Right lung (tissue), 5 donors: ENCODE measurements around the gene SLC6A4. TPM values are rescaled to one million over a fixed set of nuclear protein-coding genes. Genes with fewer than 3 reads are reported as not detected.
"Not testable (repeated sequence)": the region's sequence is repeated elsewhere in the genome, so short reads cannot be mapped to it uniquely, and the experiment has no call there.

Source experiments
- DNase-seq, 2 donors: peaks; one replicate each; pipeline ENCODE4 v3.0.0-alpha.2; 2013
- polyA plus RNA-seq, 5 donors: library from polyadenylated mRNA; unstranded; fragments of 120-200 nt; gene quantifications; one replicate each; pipeline versions ENCODE4 v1.2.1 to v1.2.3, GENCODE V29; 2013; ENCODE audit warnings: inconsistent platforms in 1 of 5, low replicate concordance in 1 of 5; ENCODE audit not compliant: insufficient read length in 5 of 5, insufficient read depth in 1 of 5

Gene SLC6A4
- polyA plus RNA-seq, 5 donors, result 0.71 to 1.7 (median 0.76) TPM

DNA sequence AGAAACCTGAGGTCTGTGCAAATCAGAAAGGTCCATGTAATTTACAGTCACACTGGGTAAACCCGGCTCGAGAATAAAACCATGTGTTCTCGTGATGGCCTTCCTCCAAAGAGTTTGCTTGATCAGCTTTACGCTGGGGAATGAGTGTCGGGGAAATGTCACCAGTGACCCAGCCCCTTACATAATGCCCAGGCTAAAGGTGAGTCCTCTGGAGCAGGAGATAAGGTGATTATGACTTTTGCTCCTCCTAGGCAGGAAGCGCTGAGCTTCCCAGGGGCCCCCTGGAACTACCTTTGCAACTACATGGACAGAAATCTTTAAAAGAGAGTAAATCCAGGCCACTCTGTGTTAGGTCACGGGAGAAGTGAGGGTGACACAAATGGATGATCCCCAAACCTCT lies 15.7 kb downstream of the SLC6A4 start:
- DNase-seq, result no peak

DNA sequence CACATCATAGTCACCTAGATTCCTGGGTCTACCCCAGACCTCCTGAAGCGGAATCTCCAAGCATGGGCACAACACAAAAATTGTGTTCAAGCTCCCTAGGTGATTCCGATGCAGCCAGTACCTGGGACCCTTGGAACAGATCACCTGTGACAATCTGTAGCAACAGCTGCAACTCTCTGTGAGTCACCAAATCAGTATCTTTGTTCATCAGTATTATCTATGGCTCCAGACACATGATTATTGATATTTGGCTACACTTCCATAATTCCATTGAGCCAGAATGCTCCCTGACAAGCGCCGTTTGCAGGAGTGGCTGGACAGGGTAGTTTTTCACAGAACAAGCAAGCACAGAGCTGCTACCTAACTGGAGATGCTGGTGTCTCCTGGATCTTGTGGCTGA lies 16.2 kb downstream of the SLC6A4 start:
- DNase-seq, result no peak

DNA sequence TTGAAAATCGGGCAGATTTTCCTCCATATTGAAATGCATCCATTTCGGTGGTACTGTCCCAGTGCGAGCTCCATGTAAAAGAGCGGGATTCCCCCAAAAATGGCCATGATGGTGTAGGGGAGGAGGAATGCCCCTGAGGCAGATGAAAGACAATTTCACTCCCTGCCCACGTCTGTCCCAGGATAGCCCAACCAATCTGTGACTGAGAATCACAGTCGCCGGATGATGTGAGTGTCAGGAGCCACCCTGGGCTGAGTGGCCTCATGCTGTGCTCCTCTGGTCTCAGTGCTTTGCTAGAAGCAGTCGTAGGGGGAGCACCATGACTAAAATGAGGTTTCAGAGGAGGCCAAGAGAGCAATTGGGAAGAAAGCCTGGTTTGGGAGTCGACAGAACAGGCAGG lies 16.7 kb downstream of the SLC6A4 start:
- DNase-seq, result no peak

DNA sequence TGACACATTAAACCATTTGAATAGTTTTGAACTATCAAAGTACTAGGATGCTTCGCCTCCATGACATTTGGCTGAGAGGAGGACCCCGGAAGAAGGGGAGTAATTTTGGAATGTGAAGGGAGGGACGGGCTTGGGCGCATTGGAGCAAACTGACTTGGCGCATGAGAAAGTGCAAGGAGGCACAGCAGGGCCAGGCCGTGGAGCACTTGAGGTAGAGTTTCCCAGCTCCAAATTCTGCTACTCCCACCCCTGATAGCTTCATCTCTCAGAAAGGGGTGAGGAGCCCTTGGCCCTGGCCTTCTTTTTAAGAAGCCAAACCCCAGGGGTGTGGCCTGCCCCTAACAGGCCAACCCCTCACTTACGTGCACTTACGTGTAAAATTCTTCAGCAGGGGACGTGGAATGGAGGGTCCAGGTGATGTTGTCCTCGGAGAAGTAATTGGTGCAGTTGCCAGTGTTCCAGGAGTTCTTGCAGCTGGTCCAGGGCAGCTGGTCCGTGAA lies 17.7 kb downstream of the SLC6A4 start:
- DNase-seq, result no peak

DNA sequence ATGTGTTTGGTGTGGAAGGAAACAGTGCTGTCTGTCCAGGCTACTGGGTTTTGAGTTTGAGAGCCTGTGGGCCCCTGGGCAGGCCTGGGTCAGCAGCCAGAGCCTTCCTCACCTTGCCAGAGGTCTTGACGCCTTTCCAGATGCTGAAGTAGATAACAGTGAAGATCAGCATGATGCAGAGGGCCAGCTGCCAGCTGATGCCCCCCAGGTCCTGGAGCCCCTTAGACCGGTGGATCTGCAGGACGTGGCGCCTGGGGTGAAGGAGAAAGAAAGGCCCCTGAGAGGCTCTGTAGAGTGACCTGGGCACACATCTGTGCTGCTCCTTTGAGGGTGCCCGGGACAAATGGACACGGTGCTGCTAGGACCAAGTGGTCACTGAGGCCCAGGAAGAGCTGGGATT lies 18.4 kb downstream of the SLC6A4 start:
- DNase-seq, result no peak

DNA sequence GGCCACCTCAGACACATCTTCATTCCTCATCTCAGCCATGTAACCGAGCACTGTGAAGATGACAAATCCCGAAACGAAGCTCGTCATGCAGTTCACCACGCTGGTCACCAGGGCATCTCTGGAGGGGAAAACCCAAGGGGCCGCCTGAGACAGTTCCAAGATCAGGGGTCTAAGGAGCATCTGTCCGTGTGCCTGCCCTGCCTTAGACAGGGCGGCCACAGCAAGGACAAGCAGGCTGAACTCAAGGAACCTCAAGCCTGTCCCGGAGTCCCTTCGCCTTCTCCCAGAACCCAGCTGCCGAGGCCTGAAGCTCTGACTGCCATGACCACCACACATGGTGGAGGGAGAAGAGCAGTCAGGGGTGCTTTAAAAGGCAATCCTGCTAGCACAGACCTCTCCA lies 22.7 kb downstream of the SLC6A4 start:
- no peak for DNase-seq

DNA sequence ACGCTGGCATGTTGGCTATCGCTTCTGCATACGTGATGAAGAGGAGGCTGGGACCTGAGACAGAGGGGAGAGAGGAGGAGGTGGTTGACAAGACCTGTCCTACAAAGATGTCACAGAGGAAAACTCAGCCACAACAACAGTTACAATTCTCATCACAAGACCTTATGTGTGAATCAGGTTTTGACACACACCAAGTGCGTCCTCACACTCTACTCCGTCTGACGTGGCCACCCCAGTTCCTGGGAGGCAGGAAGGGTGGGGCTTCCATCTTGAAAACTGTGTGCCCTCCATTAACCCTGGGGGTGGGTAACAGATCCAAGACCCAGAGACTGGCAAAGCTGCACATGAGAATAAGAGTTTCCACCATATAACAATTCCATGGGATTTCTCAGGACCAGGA lies 24.1 kb downstream of the SLC6A4 start:
- DNase-seq, result no peak

DNA sequence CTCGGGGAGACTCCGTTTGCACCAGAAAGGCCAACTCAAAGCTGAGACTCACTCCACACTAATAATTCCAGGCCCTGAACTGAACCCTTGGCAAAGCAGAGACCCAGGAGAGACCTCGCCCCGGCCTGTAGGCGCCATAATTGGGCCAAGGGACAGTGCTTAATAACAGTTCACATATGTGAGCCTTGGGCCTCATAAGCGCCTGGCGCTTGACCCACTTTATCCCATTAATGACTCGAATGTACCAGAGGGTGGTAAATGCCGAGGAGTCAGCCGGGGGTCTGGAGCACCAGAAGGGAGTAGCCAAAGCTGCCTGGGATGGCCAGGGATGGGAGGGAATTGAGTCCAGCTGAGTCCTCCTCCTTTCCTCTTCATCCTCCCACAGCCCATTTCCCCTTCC lies 24.6 kb downstream of the SLC6A4 start:
- DNase-seq, result no peak

DNA sequence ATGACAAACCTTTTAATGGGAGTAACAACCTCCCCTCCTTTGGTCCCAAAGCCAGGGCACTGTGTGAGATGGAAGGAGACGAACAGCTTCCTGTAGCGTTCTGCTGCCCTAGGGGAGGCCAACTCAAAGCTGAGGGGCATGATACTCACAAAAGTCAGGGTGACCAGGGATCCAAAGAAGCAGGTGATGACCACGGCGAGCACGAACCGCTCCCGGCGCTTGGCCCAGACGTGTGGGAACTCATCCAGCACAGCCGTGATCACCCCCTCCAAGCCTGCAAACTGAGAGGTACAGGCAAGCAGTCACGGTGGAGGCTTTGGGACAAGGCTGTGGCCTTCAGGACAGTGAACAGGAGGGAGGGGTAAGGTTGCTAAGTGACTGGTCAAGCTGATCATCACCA lies 25.1 kb downstream of the SLC6A4 start:
- DNase-seq, result no peak

DNA sequence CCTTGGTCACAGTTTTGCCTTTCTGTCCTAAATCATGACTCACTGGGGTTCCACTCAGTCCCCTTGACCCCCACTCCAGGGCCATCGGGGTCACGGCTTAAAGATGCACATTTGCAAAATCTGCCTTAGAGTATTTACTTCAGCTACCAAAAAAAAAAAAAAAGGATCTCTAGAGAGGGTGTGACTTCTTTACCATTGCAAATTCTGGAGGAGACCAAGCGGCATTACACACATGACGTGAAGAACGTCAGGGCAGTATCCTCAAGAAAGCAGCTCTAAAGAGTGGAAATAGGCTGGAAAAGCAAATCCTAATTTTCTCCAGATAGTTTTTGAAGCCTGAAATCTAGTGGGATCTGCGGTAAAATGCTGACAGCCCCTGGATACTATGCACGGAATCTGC lies 25.6 kb downstream of the SLC6A4 start:
- DNase-seq, result no peak

DNA sequence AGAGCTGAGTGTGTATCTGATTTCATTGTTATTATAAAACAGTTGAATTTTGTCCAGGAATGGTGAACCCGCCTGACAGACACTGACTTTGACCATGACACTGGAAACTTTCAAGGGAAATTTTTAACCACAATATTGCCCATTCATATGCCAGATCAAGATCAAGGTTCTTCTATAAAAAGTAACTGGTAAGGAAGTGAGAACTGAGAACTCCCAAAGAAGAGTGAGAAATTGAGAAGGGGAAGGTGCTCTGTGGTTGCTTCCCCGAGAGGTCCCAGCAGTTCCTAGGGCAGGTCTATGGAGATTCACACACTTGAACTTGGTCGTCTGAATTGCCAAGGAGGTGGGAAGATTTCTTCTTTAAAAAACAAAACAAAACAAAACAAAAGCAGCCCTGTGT lies 27.3 kb downstream of the SLC6A4 start:
- DNase-seq, result no peak

DNA sequence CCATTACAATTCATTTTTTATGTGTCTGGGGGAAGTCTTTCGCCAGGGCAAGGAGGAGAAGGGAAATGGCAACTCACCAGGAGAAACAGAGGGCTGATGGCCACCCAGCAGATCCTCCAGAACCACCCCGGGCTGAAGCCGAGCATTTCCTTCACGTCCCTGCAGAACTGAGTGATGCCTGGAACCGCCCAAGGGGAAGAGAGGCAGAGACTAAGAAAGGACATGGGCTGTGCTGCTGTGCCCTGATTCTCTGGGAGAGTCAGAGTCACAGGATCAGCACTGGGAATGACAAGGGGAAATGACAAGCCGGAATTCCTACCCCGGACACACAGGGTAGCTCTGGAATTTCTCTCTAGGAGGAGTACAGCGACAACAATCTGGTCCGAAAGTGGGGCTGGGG lies 27.8 kb downstream of the SLC6A4 start:
- DNase-seq, result no peak

DNA sequence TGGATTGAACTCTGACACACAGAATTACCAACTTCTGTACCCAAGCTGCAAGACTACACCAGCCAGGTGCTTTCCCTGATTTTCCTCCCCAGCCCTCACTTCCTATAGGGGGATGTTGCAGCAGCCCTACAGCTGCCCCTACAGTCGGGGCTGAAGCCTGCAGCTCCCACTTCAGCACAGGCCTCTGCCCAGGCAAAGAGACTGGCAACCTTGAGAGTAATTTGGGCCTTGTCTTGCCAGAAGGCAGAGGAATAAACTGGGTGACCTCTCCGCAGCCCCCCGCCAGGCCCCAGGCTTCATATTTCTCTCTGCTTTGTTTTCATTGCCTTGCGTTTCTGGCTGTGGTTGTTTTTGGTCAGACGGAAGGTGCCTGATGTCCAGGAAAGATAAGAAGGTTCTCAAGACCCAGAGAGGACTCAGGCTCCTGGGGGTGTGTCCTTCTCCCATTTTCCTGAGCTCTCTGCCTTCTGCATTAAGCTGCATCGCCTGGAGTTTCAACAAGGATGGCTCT lies 32.0 kb downstream of the SLC6A4 start:
- no peak for DNase-seq

DNA sequence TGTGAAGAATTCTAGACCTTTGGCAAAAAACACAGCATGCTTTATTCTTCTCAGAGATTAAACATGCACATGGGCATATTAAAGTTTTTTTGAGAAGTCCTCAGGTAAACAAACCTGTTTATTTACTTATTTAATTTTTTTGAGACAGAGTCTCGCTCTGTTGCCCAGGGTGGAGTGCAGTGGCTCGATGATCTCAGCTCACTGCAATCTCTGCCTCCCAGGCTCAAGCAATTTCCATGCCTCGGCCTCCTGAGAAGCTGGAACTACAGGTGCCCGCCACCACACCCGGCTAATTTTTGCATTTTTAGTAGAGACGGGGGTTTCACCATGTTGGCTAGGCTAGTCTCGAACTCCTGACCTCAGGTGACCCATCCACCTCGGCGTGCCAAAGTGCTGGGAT lies 34.8 kb downstream of the SLC6A4 start:
- not testable (repeated sequence) for DNase-seq

DNA sequence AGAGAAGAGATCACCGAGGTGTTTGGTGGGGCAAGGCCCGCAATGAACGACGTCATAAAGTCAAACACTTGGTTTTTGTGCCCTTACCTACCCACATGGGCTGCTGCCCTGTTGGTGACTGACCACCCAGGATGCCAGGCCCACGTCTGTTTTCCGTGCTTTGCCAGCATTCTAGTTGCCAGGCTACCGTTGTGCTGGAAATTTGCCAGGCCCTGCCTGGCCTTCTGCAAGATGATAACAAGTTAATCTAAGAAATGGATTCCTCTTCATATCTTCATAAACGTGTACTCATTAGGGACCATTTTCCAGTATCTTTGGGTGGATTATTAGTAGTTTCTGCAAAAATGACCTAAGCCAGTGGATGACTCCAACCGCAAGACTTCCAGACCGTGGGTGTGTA lies 35.4 kb downstream of the SLC6A4 start:
- no peak for DNase-seq

DNA sequence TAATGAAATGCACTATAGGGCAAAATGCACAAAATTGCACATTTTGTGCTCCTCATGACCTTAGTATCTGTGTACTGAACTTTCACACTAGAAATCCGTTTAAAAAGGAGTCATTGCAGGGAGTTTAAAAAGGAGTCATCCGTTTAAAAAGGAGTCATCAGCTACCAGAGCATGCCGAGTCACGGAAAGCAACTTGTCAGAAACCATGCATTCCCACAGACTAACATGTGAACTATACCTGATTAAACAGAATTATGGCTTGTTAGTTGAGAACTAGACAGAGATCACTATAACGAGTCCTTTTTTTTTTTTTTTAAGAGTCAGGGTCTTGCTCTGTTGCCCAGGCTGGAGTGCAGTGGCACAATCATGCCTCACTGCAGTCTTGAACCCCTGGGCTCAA lies 35.9 kb downstream of the SLC6A4 start:
- no peak for DNase-seq

DNA sequence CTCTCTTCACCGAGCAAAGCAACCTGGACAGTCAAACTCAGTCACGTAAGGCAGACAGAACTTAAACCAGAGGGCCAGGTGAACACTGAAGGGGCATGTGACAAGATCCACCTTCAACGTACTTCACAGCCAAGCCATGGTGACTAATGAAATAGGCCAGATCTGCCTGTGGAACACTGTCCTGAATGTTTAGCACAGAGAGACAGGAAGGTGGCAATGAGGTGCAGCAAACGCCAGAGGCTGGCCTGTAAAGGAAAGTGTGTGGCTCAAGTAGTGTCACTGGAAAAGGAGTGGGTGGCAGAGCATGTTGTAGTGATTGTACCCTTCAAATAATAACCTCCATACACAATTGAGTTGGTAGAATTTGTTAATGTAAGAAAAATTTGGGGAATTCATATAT lies 38.1 kb downstream of the SLC6A4 start:
- no peak for DNase-seq

DNA sequence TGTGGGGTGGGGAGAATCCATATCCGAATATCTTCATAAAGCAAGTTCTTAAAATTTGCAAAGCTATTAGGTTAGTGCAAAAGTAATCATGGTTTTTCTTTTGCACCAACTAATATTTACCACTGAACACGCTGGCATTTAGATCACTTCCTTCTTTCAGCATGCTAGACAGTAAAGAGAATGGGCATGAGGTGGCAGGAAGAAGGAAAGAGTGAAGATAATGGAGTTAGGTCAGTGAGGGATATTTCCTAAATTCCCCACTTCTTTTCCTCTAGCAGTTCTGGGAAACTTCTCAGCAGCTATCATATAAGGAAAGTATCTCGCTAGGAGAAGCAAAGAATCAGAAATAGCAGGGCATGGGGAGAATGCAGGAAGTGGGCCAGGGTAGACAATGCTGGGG lies 39.0 kb downstream of the SLC6A4 start:
- no peak for DNase-seq

DNA sequence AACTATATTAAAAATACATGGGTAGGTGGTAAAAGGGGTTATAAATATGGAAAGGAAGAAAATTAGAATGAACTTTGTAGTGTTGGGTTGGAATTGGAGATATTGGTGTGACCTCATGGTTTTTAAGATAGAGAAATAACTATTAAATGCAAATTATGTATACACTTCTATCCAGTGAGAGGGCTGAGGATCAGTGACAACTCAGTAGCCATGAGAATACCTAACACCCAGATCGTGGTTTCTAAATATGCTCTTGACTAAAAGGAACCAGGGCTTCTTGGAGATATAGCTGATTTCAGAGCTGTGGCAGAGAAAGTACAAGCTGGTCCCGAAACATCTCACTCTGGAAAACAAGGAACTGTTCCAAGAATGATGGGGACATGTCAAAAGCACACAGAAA lies 44.4 kb downstream of the SLC6A4 start:
- no peak for DNase-seq

DNA sequence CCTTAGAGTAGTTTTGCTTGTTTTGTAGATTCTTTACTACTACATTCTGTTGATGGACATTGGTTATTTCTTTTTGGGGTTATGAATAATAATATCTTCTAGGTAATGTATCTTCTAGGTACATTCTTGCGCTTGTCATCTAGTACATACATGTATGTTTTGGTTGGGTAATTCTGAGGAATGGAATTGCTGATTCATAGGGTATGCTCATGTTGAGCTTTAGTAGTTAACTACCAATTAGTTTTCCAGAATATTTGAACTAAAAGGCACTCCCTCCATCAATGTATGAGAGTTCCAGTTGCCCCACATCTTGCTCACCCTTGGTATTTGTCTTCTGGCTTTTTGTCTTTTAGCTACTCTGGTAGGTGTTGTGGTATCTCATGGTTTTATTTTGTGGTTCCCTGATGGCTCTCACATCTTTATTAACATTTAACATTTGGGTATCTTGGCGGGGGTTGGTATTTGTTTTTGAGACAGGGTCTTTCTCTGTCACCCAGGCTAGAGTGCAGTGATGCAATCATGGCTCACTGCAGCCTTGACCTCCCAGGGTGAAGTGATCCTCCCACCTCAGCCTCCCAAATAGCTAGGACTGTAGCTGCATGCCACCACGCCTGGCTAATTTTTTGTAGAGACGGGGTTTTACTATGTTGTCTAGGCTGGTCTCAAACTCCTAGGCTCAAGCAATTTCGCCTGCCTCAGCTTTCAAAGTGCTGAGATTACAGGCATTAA lies 47.1 kb downstream of the SLC6A4 start:
- no peak for DNase-seq

DNA sequence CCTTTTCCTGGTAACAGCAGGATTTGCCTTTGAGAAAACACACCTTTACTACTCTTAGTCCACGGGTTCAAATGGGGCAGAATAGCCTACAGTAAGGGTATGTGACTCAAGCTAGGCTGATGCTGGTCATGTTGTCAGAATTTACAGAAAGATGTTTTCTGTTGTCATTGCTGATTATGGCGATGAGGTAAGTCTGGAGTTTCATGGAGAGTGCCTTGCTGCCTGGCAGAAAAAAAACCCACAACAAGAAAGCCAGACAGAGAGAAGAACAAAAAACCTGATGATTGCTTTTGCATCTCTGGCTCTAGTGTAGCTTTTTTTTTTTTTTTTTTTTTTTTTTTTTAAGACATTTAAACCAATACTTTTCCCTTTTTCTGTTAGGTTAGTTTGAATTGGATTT lies 47.9 kb downstream of the SLC6A4 start:
- no peak for DNase-seq

DNA sequence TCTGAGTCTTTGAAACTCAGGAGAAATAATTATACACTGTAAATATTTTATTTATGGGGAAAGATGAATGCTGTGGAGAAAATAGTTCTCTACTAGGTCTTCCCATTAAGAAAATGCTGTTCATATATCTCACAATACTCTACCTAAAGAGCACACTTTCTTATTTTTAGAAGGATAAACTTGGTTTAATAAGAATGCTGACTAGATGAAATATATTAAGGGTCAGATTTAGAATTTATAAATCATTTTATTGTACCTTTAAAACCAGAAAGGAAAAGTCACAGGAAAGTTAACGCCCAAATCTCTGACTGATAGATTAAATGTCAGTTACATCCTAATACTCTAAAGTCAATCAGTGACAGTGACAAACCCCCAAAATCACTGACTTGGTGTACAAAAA lies 48.7 kb downstream of the SLC6A4 start:
- no peak for DNase-seq

DNA sequence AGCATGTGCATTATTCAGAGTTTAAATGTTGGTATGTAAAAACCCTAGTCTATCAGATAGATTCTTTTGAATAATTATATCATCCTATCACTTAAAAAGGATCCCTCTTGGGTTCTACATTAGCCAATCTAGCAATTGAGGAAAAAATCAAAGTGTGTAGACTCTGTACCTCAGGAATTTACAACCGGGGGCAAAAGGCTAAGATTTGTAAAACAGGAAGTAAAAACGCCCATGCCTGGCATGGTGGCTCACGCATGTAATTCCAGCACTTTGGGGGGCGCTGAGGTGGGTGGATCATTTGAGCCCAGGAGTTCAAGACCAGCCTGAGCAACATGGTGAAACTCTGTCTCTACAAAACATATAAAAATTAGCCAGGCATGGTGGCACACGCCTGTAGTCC lies 58.6 kb downstream of the SLC6A4 start:
- no peak for DNase-seq

DNA sequence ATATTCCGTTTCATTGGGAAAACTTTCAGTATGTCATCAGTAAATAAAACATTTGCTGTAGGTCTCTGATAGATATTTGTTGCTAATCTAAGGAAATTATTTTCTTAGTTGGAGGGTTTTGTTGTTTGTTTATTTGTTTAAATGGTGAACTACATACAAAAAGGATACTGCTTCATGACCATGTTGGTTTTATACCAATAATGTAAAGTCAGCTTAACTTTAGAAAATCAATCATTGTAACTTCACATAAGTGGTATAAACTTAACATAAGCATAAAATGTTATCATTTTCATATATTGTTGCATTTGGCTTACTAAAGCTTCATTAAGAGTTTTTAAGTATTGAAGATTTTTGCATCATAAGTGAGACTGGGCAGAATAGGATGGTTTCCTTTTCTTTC lies 60.9 kb downstream of the SLC6A4 start:
- no peak for DNase-seq
